Keratinocyte (primary cell): ENCODE measurements around the gene EXD3. TPM values are rescaled to one million over a fixed set of nuclear protein-coding genes. Genes with fewer than 3 reads are reported as not detected.

Experiments
- DNase-seq: peaks from one replicate; pipeline ENCODE4 v3.0.0-alpha.2; 2011; ENCODE audit warnings: low read depth, missing footprints, low spot score
- FAIRE-seq: peaks from 2 replicates; lab custom pipeline; 2011; peaks lifted over from hg19 to GRCh38; lab: Jason Lieb, UNC
- H2AFZ ChIP-seq: 2 replicates; pipeline ENCODE4 v1.6.0; 2012; ENCODE audit warnings: low read length, control low read depth, inconsistent platforms; ENCODE audit not compliant: control insufficient read depth
- H3K27ac ChIP-seq: 2 replicates; pipeline ENCODE4 v1.5.1; 2011; ENCODE audit warnings: low read length; ENCODE audit not compliant: control insufficient read depth, insufficient read depth
- H3K27me3 ChIP-seq: 3 replicates; pipeline ENCODE4 v1.6.0; 2011; ENCODE audit warnings: low read length; ENCODE audit not compliant: control insufficient read depth, insufficient read depth; ENCODE audit errors: extremely low read depth
- H3K36me3 ChIP-seq, 2 experiments: 2 replicates in 1 of 2; 3 replicates in 1 of 2; pipeline ENCODE4 v1.5.1; 2011; ENCODE audit warnings: low read length in 2 of 2, mild to moderate bottlenecking in 1 of 2; ENCODE audit not compliant: control insufficient read depth in 2 of 2, insufficient read depth in 2 of 2; ENCODE audit errors: extremely low read depth in 1 of 2
- H3K4me1 ChIP-seq: 3 replicates; pipeline ENCODE4 v1.5.1; 2011; ENCODE audit warnings: low read length; ENCODE audit not compliant: control insufficient read depth, insufficient read depth; ENCODE audit errors: extremely low read depth
- H3K4me2 ChIP-seq: 3 replicates; pipeline ENCODE4 v1.6.0; 2011; ENCODE audit warnings: low read depth, low read length; ENCODE audit not compliant: control insufficient read depth, insufficient read depth; ENCODE audit errors: extremely low read depth
- H3K4me3 ChIP-seq, 3 experiments: fragments of 200-600 bp in 1 of 3; sonication (generic) in 1 of 3; 2 replicates in 2 of 3; 3 replicates in 1 of 3; pipeline ENCODE4 v1.5.1; 2011 to 2016; ENCODE audit warnings: low read length in 3 of 3, mild to moderate bottlenecking in 3 of 3, control low read depth in 2 of 3, inconsistent platforms in 1 of 3, low read depth in 1 of 3, mixed read lengths in 1 of 3, mixed run types in 1 of 3, moderate library complexity in 1 of 3; ENCODE audit not compliant: control insufficient read depth in 2 of 3, insufficient read depth in 2 of 3; ENCODE audit errors: extremely low read depth in 1 of 3
- H3K79me2 ChIP-seq: 2 replicates; pipeline ENCODE4 v1.6.0; 2012; ENCODE audit warnings: low read length; ENCODE audit not compliant: control insufficient read depth, insufficient read depth
- H3K9ac ChIP-seq: 3 replicates; pipeline ENCODE4 v1.6.0; 2011; ENCODE audit warnings: low read length; ENCODE audit not compliant: control insufficient read depth, insufficient read depth; ENCODE audit errors: extremely low read depth
- H3K9me1 ChIP-seq: 3 replicates; pipeline ENCODE4 v1.6.0; 2011; ENCODE audit warnings: low read length; ENCODE audit not compliant: control insufficient read depth, insufficient read depth; ENCODE audit errors: extremely low read depth
- H3K9me3 ChIP-seq: 2 replicates; pipeline ENCODE4 v1.5.1; 2012; ENCODE audit warnings: low read depth, low read length; ENCODE audit not compliant: control insufficient read depth
- H4K20me1 ChIP-seq: 3 replicates; pipeline ENCODE4 v1.6.0; 2011; ENCODE audit warnings: low read length; ENCODE audit not compliant: control insufficient read depth, insufficient read depth; ENCODE audit errors: extremely low read depth
- CTCF ChIP-seq, 3 experiments: IDR thresholded peaks in 1 of 3; conservative IDR thresholded peaks in 1 of 3; optimal IDR thresholded peaks in 1 of 3; 2 replicates in 2 of 3; 3 replicates in 1 of 3; pipeline versions ENCODE3 to v1.5.1; 2011; ENCODE audit warnings: low read length in 3 of 3, mild to moderate bottlenecking in 3 of 3, moderate library complexity in 2 of 3, control low read depth in 1 of 3, inconsistent platforms in 1 of 3; ENCODE audit not compliant: insufficient read depth in 2 of 3; ENCODE audit errors: extremely low read depth in 1 of 3
- EZH2 ChIP-seq: IDR thresholded peaks from one replicate; pipeline ENCODE4 v1.6.1; 2012; ENCODE audit warnings: inconsistent platforms, mild to moderate bottlenecking, low read length, moderate library complexity
- dilution Hi-C: fragments of 300-500 bp; cut with MboI; formaldehyde crosslinking; loops from one replicate; pipeline ENCODE4 v1.7.0; 2020; ENCODE audit warnings: low sequenced_read_pairs; ENCODE audit not compliant: extremely low pct_ligation_motif_present
- polyA plus RNA-seq, 5 experiments: library from polyadenylated mRNA; depleted of rRNA in 3 of 5; stranded (reverse) in 3 of 5; stranded (forward) in 1 of 5; unstranded in 1 of 5; fragments of >200 nt; gene quantifications; 1 replicate in 1 of 5; 2 replicates in 3 of 5; 3 replicates in 1 of 5; pipeline versions ENCODE4 v1.2.1 to v1.2.3, GENCODE V29; 2011 to 2012; ENCODE audit warnings: missing spikeins in 2 of 5, low read depth in 1 of 5, low replicate concordance in 1 of 5

Gene EXD3
- polyA plus RNA-seq, 1 donor (not counting 4 experiments of a cell fraction or from before 2014, with no cell fraction given) = 1.5 TPM

DNA sequence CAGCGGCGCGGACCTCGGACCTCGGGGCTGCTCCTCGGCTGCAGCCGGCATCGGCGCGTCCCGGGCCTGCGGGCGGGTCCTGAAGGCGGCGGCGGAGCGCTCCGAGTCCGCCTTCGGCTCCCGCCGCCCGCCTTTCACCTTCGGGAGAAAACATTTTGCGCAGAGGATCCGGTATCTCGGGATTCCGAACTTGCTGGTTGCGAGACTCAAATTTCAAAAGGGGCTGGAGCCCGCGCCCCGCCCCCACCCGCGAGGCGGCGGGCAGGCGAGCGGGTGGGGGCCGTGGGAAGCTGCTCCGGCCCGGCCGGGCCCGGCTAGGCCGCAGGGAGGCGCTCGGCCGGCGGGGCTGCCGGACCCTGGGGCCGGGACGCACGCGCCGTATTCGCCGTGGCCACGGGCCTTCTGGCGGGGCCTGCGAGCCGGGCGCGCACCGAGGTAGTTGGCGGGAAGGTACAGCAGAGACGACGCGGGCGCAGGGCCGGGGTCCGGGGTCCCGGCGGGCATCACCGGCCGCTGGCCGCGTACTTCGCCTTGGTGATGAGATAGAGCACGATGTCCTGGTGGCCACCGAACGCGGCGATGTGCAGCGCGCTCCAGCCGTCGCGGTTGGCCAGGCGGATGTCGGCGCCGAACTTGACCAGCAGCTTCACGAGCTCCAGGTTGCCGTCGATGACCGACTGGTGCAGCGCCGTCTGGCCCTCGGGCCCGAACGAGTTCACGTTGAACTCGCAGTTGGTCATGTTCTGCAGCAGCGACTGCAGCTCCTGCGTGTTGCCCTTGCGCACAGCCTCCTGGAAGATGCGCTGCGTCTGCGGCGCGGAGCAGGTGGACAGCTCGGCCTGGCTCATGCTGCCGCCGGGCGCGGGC lies 121.6 kb downstream of the EXD3 start:
- Histone ChIP-seq H3K9ac (peak overlapping the region; percentile 41), H3K27ac (no peak overlapping the region), H4K20me1 (no peaks in the 10 kb centered on the region), H3K9me1 (no peaks in the 10 kb centered on the region), H3K4me2 (peak overlapping the region; percentile 76), H3K4me3 (peak overlapping the region; percentile 21 to 70 (median 59)), H2AFZ (no peak overlapping the region), H3K36me3 (no peaks in the 10 kb centered on the region), H3K79me2 (no peaks in the 10 kb centered on the region), H3K4me1 (peaks cover 23% of the 10 kb centered on the region), H3K9me3 (no peaks in the 10 kb centered on the region), H3K27me3 (peaks cover 13% of the 10 kb centered on the region)
- dilution Hi-C loops = no loop called here
- no peak for FAIRE-seq
- no peak for DNase-seq
- TF ChIP-seq EZH2 (peak; percentile 71), CTCF (optimal IDR thresholded peaks at IDR 0.05 in 1 of 3, IDR thresholded peaks at IDR 0.05 in 1 of 3, conservative IDR thresholded peaks at IDR 0.05 in 1 of 3; ENCODE audit: extremely low read depth in 1 of 3, insufficient read depth in 2 of 3, low read length in 3 of 3) (peak in 1 of 3 experiments; percentile 20)

- TF ChIP-seq EZH2 = no peak
- TF ChIP-seq CTCF (optimal IDR thresholded peaks at IDR 0.05 in 1 of 3, IDR thresholded peaks at IDR 0.05 in 1 of 3, conservative IDR thresholded peaks at IDR 0.05 in 1 of 3; ENCODE audit: extremely low read depth in 1 of 3, insufficient read depth in 2 of 3, low read length in 3 of 3) = no peak
- H3K9ac ChIP-seq = peak overlapping the region; percentile 41
- dilution Hi-C loops = no loop called here
Measured at GRCh38 chr9:137300567-137301080, 122.3 kb downstream of the EXD3 start.

More at GRCh38 chr9:137300567-137301080, 122.3 kb downstream of the EXD3 start:
- no peaks in the 10 kb centered on the region for H4K20me1 ChIP-seq
- peaks cover 14% of the 10 kb centered on the region for H3K27me3 ChIP-seq
- H2AFZ ChIP-seq = no peak overlapping the region
- H3K4me1 ChIP-seq = peaks cover 22% of the 10 kb centered on the region
- H3K79me2 ChIP-seq = no peaks in the 10 kb centered on the region
- no peaks in the 10 kb centered on the region for H3K9me3 ChIP-seq
- no peaks in the 10 kb centered on the region for H3K9me1 ChIP-seq
- FAIRE-seq (no peak), DNase-seq (no peak)
- H3K27ac ChIP-seq = no peak overlapping the region
- H3K4me3 ChIP-seq = peak overlapping the region; percentile 21 to 70 (median 59)
- peak overlapping the region; percentile 76 for H3K4me2 ChIP-seq
- H3K36me3 ChIP-seq = no peaks in the 10 kb centered on the region
